Activated CD4-positive, CD25-positive, alpha-beta regulatory T cell treated with anti-CD3 and anti-CD28 coated beads, Interleukin-2, amount 50 U/mL, for 16 hours (primary cell): Measurements from ENCODE around the gene PDLIM5.
"Not testable (repeated sequence)": the region's sequence is repeated elsewhere in the genome, so short reads cannot be mapped to it uniquely, and the experiment has no call there.

Experiments
- DNase-seq: peaks from one replicate; pipeline ENCODE4 v3.0.0-alpha.2; 2020; ENCODE audit warnings: low read depth, low spot score

Gene PDLIM5, protein sequence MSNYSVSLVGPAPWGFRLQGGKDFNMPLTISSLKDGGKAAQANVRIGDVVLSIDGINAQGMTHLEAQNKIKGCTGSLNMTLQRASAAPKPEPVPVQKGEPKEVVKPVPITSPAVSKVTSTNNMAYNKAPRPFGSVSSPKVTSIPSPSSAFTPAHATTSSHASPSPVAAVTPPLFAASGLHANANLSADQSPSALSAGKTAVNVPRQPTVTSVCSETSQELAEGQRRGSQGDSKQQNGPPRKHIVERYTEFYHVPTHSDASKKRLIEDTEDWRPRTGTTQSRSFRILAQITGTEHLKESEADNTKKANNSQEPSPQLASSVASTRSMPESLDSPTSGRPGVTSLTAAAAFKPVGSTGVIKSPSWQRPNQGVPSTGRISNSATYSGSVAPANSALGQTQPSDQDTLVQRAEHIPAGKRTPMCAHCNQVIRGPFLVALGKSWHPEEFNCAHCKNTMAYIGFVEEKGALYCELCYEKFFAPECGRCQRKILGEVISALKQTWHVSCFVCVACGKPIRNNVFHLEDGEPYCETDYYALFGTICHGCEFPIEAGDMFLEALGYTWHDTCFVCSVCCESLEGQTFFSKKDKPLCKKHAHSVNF

DNA sequence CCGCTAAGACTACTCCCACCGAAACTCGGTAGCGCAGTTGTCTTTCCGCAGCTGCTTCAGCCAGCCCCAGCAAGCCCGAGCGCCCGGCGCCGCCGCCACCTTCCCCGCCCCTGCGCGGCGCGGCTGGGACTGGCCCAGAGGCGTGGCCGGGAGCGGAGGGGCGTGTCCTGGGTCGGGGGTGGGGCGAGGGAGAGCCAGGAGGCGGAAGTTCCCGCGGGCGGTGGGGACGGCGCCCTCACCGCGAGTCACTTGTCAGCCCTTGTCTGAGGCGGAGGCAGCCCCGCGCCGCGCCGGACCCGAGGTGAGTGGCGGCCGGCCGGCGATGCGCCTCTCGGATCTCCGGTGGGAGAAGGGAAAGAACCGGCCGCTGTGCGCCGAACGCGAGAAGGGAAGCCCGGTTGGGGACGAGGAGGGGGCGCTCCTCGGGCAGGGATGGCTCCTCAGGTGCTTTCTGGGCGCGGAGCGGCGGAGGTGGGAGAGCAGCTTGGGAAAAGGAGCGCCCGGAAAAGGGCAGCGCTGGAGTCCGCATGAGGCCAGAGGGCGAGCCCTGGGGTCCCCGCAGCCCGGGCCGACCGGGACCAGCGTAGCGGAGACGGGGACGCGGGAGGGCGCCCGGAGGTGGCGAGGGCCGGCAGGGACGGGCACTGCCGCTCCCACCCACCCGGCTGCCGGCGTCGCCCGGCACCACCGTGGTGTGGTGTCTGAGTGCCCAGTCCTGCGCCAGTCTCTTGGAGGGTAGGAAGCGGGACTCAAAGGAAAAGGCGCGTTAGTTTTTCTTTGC lies at the start of gene PDLIM5:
Gene PDLIM5, plus strand, starts transcription at position 248 of the 781 bp plus-strand sequence. CDS start 3,347 bp downstream, outside the sequence.
- peak; percentile 75 for DNase-seq

DNA sequence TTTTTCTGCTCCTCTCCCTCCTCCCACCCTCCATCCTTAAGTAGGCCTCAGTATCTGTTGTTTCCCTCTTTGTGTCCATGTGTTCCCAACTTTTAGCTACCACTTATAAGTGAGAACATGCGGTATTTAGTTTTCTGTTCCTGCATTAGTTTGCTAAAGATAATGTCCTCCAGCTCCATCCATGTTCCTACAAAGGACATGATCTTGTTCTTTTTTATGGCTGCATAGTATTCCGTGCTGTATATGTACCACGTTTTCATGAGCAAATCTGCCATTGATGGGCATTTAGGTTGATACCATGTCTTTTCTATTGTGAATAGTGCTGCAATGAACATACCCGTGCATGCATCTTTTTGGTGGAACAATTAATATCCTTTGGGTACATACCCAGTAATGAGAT lies 49.3 kb upstream of the PDLIM5 start:
- not testable (repeated sequence) for DNase-seq

DNA sequence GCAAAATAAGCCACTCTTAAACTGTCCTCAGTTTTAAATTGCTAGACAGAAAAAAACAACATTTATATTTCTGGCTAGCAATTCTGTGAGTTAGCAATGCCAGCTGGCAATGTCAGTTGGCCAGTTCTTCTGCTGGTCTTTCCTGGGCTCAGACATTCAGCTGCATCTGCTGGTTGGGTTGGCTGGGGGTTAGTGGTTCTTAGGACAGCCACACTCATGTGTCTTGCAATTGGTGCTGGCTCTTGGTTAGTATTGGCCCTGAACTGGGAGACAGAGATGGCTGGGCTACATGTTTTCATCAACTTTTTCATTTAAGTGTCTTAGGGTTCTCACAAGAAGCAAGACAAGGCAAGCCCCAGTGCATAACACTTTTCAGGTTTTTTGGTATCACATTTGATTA lies 48.0 kb upstream of the PDLIM5 start:
- DNase-seq = no peak

DNA sequence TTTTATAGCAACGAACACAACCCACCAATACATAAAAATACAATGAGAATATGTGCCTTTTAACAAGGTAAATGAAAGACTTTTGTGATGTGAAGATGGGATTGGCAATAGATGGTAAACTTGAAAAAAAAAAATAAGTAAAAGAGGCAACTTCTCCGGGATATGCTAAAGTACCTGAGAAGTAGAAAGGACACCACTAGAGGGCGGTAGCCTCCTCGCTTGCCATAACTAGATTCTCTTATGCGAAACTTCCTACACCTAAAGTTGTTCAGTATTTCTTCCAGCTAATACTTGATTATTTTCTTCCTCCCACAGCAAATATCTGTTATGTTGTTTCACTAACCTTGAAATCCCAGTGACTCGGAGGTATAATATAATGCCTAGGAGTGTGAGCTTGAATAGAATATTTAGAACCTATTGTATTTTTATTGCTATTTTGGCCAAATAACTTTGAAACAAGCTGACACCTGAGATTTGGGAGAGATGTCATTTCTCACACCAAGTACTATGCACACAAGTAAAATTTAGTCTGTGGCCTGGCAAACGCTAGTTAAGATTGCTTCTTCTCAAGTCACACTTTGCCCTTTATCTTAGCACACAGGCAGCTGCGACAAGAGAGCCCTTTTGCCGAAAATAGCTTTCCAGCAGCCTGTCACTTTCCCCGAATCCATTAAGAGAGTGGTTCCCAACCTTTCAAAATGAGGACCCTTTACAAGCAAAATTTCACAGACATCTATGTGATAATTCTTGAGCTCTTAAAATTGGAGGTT lies 44.9 kb upstream of the PDLIM5 start:
- peak; percentile 6 for DNase-seq

DNA sequence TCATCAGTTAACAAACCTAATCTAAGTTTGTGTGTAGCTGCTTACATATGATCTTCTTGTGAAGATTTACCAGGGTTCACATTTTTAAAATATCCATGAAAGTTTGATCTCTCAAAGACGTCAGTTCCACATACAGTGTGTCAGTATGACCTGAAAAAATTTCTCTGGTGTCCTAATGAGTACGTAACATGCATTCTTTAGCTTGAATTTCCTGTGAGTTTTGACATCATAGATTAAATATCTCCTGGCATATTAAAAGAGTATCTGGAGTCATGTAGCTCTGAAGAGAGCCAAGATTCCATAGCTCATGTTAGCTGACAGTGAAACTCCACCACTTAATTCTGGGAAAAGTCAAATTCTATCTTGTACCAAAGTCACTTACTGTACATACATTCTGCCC lies 43.9 kb upstream of the PDLIM5 start:
- DNase-seq = no peak

DNA sequence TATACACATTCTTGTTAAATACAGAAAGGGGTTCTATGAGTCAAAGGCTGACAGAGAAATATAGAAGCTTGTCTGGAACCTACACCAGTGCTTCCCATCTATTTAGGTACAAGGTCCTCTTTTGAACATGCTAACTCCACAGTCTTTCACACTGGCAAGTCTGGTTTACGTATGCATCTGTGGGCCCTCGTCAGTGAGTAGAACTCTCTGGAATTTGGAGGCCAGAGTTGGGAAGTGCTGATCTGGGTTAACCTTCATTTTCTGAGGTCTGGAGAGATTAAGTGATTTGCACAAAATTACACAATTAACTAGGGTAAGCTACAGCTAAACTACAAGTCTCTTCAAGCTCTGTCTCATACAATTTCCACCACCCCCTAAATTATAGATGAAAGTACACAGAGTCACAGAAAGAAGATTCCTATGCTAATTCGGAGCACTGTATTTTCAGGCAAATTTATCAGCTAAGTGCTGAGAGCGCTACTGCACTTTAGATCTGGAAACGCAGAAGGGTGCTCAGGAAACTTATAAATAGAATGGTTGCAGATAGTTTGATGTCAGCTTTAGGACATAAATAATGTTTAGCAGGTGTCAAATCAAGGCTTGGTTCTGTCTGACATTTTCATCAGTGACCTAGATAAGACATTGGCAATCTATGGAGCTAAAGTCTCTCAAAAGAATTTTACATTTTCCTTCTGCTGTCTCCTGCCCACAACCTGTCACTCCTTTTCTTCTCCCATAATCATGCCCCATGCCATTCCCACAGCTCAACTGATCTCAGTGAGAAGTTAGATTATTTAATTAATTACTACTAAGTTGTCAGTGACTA lies 43.0 kb upstream of the PDLIM5 start:
- DNase-seq = no peak

DNA sequence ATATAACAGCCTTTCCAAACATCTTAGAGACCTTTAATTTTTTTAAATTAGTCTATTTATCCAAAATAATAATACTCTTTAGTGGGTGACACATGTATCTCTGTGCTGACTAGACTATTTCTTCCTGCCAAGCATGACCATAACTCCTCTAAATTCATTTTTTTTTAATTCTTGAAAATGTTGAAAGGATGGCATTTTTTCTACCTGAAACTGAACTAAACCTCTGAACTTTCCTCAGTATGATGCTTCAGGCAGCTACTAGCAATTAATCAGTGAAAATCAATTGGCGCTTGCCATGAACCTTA lies 42.4 kb upstream of the PDLIM5 start:
- DNase-seq = no peak

DNA sequence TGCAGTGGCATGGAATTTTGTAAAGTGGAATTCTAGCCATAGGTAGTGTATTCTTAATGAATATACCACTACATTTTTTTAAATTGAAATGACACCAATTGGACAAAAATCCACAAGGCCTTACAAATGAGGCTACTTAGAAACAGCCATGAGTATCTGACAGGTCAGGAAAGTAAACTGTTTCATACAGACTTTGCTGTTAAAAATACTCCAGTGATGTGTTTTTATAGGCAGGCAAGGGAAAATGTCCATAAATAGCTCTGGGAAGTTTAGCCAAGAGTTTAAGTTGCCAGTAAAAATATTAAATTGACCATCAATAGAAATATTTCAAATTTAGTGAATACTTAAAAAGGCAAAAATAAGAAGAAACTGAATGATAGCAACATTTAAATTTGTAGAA lies 41.8 kb upstream of the PDLIM5 start:
- no peak for DNase-seq

DNA sequence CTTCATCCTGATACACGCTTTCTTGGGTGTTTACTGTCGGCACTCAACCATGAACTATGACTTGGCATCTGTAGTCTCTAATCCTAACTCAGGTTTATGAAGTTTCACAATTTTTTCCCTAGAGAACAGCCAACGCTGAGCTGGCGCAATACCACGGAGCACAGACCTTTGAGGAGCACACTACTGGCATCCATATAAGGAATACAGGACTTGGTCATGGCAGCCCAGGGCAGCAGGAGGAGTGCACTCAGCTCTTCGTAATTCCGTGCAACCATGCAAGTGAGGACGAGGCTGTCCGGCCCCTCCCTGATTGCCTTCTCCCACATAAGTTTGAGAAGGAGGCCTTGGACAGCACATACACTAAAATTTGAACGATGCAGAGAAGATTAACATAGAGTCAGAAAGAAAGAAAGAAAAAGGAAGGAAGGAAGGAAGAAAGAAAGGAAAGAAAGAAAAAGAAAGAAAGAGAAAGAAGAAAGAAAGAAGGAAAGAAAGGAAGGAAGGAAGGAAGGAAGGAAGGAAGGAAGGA lies 41.0 kb upstream of the PDLIM5 start:
- no peak for DNase-seq

DNA sequence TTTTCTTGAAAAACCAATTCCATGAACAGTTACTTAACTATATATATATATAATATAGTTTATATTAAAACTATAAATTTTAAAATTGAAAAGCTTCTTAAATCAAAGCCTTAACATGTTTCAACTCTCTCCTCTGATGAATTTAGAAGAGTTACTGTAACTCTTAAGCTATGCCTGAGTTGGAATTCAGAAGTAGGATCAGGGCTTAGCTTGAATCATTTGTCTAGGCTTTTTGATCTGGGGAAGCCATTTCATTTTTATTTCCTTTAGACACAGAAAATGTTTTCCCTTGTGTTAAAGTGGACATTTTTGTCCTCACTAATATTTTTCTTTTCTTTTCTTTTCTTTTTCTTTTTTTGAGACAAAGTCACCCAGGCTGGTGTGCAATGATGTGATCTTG lies 40.4 kb upstream of the PDLIM5 start:
- no peak for DNase-seq

DNA sequence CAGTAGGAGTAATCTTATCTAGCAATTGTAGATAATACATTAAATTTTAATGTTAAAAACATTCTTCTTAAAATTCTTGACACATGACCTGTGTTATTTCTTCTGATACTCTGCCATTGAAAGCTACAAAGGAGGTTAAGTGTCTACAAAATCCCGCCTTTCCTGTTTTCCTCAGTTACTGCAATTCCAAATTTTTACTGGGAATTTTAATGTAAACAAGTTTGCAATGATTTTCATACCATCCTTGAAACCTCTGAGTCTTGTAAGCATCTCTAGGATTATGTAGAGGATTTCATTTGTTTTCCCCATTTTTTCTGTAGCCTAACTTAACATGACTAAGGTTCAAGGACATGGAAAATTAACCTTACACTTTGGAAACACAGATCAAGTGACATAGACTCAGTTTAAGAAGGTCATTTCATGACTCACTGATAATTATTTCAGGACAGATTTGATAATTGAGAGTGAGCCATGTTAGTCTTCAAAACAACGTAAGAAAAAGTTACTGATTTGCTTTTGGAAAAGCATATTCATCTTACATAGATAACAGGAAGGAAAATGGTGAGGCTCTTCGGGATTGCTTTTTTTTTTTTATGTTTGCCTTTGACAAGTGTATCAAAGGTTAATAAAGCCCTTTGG lies 39.6 kb upstream of the PDLIM5 start:
- DNase-seq = no peak

DNA sequence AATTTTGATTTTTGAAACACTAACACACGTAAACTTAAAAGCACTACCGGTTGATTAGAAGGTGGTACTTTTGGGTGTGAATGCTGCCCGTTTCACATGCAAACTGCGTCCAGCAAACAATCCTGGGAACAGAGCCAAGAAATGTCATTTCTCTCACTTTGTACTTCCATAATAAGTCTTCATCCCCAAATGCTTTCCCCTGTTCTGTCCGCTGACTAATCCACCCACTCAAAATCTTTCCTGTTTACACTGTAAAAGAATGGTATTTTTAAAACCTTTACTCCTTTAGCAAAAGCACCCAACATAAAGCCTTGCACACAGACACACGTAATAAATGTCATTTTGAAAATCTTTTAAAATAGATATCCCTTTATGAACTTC lies 39.1 kb upstream of the PDLIM5 start:
- DNase-seq = no peak

DNA sequence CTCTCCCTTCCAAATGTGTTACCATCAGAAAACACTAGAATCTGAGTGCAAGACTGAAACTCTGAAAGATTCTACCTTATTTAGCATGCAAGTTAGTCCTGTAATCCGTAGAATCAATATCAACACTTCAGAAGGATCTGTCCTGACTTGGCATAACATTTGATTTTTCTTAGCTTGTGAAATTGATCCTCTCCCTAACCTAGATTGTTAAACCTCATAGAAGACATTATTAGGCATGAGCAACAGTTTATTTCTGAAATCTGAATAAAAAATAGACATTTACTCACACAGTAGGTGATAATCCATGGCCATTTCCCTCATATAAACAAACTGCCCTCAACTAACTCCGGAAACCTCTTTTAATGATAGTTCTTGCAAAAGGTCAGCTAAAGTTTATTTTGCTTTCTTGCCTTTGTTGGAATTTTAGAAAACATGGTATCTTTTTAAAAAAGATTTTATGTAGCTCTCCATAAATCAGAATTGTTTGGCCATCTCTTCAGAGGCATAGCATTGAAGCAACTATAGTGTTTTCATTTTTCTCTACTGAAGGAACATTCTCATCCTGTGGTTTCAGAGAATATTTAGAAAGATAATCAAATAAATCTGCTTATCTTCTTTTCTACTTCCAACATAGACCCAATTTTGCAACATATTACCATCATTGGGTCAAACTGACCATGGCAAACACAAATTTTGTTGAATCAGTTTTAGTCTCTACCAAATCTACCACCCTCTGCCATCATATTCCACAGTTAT lies 38.5 kb upstream of the PDLIM5 start:
- no peak for DNase-seq

DNA sequence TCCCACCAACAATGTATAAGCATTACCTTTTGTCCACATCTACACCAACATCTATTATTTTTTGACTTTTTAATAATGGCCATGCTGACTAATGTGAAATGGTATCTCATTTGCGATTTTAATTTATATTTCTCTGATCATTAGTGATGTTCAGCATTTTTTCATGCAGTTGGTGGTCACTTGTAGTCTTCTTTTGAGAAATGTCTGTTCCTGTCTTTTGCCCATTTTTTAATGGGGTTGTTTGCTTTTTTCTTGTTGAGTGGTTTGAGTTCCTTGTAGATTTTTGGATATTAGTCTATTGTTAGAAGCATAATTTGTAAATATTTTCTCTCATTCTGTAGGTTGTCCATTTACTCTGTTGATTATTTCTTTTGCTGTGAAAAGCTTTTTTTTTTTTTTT lies 36.8 kb upstream of the PDLIM5 start:
- no peak for DNase-seq

DNA sequence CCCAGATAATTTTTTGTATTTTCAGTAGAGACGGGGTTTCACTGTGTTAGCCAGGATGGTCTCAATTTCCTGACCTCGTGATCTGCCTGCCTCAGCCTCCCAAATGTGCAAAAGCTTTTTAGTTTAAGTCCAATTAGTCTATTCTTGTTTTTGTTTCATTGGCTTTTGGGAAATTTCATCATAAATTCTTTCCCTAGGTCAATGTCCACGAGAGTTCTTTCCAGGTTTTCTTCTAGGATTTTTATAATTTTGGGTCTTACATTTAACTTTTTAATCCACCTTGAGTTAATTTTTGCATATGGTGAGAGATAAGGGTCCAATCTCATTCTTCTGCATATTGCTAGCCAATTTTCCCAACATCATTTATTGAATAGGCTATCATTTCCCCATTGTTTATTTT lies 36.3 kb upstream of the PDLIM5 start:
- DNase-seq = no peak

DNA sequence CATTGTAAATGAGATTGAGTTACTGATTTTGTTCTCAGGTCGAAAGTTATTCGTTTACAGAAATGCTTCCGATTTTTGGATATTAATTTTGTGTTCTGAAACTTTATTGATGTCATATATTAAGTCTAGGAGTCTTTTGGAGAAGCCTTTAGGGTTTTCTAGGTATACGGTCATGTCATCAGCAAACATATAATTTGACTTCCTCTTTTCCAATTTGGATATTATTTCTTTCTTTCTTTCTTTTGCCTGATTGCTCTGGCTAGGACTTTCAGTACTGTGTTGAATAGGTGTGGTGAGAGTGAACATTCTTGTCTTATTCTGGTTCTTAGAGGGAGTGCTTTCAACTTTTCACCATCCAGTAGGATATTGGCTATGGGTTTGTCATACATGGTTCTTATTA lies 35.4 kb upstream of the PDLIM5 start:
- DNase-seq = no peak

DNA sequence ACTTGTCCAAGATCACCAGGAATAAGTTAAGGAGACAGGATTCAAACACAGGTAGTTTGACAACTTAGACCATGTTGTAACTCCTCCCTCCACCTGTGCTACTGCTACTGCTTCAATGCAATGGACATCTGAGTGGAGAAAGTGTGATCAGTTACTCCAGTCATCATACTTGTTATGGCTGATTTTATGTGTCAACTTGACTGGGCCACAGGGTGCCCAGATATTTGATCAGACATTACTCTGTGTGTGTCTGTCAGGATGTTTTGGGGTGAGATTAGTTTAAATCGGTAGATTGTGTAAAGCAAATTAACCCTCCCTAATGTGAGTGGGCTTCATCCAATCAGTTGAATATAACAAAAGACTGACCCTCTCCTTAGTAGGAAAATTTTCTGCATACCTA lies 34.8 kb upstream of the PDLIM5 start:
- no peak for DNase-seq

DNA sequence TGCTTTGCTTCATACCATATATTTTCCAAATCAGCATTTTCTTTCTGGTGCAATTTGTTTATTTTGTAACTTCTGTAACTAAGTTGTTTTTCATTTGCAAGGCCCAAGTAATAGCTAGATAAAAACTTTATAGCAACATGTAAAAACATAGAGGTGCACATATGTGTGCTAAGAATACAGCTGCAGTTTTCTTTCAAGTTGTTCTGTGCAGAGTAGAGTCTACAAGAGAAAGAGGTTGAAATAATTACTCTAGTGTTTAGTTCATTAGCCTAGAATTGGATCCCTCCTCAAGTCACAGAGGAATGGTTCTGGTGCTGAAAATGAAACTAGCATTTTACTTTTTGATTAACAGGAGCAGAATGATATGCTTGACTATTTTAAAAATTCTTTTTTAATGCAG lies 32.2 kb upstream of the PDLIM5 start:
- no peak for DNase-seq

DNA sequence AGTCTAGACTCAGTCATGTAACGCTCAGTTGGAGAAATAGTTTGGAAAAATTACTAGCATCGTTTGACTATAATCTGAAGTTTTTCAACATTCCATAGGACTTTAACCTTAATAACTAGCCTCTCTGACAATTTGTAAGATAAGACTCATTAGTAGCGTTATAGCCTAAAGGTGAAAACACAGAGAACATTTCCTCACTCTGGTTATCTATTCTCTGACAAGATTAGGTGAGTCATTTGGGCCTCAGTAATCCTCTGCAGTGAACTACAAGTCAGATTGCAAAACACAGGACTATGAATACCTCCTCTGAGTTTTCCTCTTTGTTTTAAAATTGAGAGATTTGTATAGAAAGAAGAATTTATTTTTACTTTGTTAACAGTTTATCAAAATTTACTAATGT lies 31.8 kb upstream of the PDLIM5 start:
- DNase-seq = no peak

DNA sequence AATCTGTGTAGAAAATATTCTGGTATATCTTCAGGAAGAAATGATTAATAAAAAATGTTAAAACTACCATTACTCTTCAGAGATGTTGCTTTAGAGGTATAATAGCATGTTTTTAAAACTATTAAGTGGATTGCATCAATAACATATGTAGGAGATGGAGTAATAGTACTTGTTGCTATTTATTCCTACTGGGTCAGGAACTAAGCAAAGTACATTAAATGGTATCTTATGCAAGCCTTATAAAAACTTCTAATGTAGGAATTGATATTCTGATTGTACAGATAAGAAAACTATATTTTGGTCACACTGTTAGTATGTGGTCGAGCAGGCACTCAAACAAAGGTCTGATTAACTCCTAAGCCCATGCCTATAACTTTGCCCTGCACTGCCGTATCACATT lies 31.4 kb upstream of the PDLIM5 start:
- no peak for DNase-seq
